Duodenal mucosa (tissue), 2 donors: ENCODE results near the gene UHMK1.
A peak's percentile ranks its signal among the peaks of the same experiment; 100 is the strongest.
"Not testable (repeated sequence)": the region's sequence is repeated elsewhere in the genome, so short reads cannot be mapped to it uniquely, and the experiment has no call there.

Source experiments
- H3K27ac ChIP-seq: one replicate; pipeline ENCODE4 v1.7.0; 2013; ENCODE audit warnings: low read depth, low read length
- H3K27me3 ChIP-seq, 2 donors: one replicate each; pipeline ENCODE4 v1.7.0; 2013; ENCODE audit warnings: low read length in 2 of 2, control low read depth in 1 of 2; ENCODE audit not compliant: insufficient read depth in 2 of 2, control insufficient read depth in 1 of 2
- H3K36me3 ChIP-seq, 2 donors: one replicate each; pipeline ENCODE4 v1.7.0; 2013; ENCODE audit warnings: low read length in 2 of 2, control low read depth in 1 of 2; ENCODE audit not compliant: insufficient read depth in 2 of 2, control insufficient read depth in 1 of 2
- H3K4me1 ChIP-seq, 2 donors: one replicate each; pipeline ENCODE4 v1.7.0; 2013; ENCODE audit warnings: low read length in 2 of 2, control low read depth in 1 of 2; ENCODE audit not compliant: insufficient read depth in 2 of 2, control insufficient read depth in 1 of 2
- H3K4me3 ChIP-seq, 2 donors: one replicate each; pipeline ENCODE4 v1.7.0; 2013; ENCODE audit warnings: low read length in 2 of 2, low read depth in 1 of 2
- H3K9ac ChIP-seq, 2 donors: one replicate each; pipeline ENCODE4 v1.7.0; 2013; ENCODE audit warnings: low read length in 2 of 2, low read depth in 1 of 2
- H3K9me3 ChIP-seq, 2 donors: one replicate each; pipeline ENCODE4 v1.7.0; 2013; ENCODE audit warnings: low read length in 2 of 2, control low read depth in 1 of 2; ENCODE audit not compliant: control insufficient read depth in 1 of 2

Gene UHMK1

DNA sequence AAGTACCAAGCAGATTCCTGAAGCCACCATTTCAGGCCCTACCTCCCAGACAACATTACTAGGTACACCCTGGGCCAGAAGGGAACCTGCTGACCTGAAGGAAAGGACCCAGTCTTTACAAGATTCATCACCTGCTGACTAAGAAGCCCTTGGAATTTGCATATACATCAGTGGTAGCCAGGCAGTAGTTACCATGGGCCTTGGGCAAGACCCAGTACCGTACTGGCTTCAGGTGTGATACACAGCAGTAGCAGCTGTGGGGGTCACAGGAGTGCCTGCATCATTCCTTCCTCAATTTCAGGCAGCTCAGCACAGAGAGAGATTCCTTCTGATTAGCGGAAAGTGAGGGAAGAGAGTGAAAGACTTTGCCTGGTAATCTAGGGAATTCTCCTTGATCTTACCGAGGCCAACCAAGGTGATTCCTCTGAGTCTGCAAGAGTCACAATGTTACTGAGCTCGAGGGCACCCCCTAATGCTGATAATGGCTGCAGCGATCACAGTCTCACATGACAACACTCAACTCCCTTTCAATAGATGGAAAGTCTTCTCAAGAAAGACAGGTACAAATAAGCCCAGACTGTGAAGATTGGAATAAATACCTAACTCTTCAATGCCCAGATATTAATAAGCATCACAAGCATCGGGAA lies 22.0 kb upstream of the UHMK1 start:
- H3K27me3 ChIP-seq = no peaks in the 10 kb centered on the region
- H3K27ac ChIP-seq = no peak overlapping the region
- no peaks in the 10 kb centered on the region for H3K9me3 ChIP-seq
- H3K36me3 ChIP-seq = no peaks in the 10 kb centered on the region
- no peaks in the 10 kb centered on the region for H3K4me1 ChIP-seq
- no peak overlapping the region for H3K9ac ChIP-seq
- no peak overlapping the region for H3K4me3 ChIP-seq

DNA sequence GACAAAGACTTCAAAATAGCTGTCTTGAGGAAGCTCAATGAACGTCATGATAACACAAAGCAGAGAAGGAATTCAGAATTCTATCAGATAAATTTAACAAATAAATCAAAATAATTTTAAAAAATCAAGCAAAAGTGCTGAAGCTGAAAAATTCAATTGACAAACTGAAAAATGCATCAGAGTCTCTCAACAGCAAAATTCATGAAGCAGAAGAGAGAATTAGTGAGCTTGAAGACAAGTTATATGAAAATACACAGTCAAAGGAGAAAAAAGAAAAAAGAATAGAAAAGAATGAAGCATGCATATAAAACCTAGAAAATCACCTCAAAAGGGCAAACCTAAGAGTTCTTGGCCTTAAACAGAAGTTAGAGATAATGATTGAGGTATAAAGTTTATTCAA lies 21.0 kb upstream of the UHMK1 start:
- Histone ChIP-seq H3K36me3 (no peaks in the 10 kb centered on the region), H3K27ac (no peak overlapping the region), H3K9ac (no peak overlapping the region), H3K27me3 (no peaks in the 10 kb centered on the region), H3K4me3 (no peak overlapping the region), H3K9me3 (no peaks in the 10 kb centered on the region), H3K4me1 (no peaks in the 10 kb centered on the region)

DNA sequence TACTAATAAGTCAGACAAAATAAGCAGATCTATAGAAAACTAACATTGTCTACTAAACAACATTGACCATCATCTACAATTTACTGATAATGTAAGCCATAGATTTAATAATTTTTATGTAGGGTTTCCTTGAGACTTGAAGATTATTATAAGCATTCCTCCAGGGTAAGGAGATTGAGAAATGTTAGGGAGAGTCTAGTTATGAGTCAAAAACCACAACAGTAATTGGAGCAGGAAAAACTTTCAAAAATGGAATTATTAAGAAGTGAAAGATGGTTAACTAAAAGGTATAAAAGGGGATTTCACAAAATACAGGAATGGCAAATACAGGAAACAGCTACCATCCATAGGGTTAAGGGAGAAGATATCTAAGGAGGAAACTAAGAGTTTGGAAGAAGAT lies 12.4 kb upstream of the UHMK1 start:
- Histone ChIP-seq H3K27ac (no peak overlapping the region), H3K4me3 (no peak overlapping the region), H3K9ac (no peak overlapping the region), H3K27me3 (peaks cover 0 to 3% of the 10 kb centered on the region in 2 donors), H3K9me3 (no peaks in the 10 kb centered on the region), H3K4me1 (no peaks in the 10 kb centered on the region), H3K36me3 (no peaks in the 10 kb centered on the region)

DNA sequence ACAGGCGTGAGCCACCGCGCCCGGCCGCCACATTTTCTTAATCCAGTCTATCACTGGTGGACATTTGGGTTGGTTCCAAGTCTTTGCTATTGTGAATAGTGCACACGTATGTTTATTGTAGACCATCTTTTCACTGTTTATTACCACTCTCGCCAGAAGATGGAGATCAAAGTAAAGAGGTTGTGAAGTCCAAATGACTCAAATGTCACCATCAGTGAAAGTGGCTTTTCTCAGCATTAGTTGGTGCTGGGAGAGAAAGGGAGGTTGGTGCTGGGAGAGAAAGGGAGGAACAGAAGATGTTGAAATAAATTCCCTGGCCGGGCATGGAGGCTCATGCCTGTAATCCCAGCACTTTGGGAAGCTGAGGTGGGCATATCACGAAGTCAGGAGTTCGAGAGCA lies 10.4 kb upstream of the UHMK1 start:
- H3K36me3 ChIP-seq = no peaks in the 10 kb centered on the region
- no peaks in the 10 kb centered on the region for H3K9me3 ChIP-seq
- H3K9ac ChIP-seq = no peak overlapping the region
- no peak overlapping the region for H3K4me3 ChIP-seq
- H3K27me3 ChIP-seq = peaks cover 4 to 7% of the 10 kb centered on the region in 2 donors
- no peak overlapping the region for H3K27ac ChIP-seq
- H3K4me1 ChIP-seq = no peaks in the 10 kb centered on the region

DNA sequence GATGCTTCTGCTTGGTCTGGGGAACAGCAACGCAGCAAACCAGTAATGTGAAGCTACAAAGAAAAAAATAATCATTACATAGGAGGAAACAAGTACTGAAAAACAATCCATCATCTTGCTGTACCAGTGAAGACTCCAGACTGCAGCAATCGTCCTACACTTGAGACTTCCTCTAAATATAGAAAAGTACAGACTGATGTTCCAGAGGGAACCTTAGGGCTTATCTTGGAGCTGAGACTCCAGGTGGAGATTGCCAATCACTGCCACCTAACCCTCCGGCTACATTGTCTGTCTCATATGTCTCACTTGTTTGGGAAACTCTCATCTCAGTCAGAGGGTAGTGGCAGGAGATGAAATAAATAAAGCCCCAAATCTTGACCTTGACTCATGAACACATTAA lies 9.4 kb upstream of the UHMK1 start:
- Histone ChIP-seq H3K4me1 (no peaks in the 10 kb centered on the region), H3K9me3 (no peaks in the 10 kb centered on the region), H3K4me3 (no peak overlapping the region), H3K27me3 (peaks cover 4 to 7% of the 10 kb centered on the region in 2 donors), H3K36me3 (no peaks in the 10 kb centered on the region), H3K9ac (no peak overlapping the region), H3K27ac (no peak overlapping the region)

DNA sequence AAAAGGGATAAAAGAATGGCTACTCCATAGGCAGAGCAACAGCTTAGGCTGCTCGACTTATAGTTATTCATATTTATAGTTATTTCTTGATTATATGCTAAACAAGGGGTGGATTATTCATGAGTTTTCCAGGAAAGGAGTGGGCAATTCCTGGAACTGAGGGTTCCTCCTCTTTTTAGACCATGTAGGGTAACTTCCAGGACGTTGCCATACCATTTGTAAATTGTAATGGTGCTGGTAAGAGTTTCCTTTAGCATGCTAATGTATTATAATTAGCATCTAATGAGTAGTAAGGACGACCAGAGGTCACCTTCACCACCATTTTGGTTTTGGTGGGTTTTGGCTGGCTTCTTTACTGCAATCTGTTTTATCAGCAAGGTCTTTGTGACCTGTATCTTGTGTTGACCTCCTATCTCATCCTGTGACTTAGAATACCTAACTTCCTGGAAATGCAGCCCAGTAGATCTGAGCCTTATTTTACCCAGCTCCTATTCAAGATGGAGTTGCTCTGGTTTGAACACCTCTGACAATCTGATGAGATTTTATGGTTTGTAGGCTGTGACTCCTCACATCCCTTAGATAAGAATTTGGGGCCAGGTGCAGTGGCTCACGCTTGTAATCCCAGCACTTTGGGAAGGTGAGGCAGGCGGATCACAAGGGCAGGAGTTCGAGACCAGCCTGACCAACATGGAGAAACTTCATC lies 1.9 kb upstream of the UHMK1 start:
- H3K9me3 ChIP-seq, H3K4me3 ChIP-seq, H3K27ac ChIP-seq, H3K36me3 ChIP-seq, H3K27me3 ChIP-seq, H3K9ac ChIP-seq: not testable (repeated sequence)
- peaks cover 7 to 12% of the 10 kb centered on the region in 2 donors for H3K4me1 ChIP-seq

DNA sequence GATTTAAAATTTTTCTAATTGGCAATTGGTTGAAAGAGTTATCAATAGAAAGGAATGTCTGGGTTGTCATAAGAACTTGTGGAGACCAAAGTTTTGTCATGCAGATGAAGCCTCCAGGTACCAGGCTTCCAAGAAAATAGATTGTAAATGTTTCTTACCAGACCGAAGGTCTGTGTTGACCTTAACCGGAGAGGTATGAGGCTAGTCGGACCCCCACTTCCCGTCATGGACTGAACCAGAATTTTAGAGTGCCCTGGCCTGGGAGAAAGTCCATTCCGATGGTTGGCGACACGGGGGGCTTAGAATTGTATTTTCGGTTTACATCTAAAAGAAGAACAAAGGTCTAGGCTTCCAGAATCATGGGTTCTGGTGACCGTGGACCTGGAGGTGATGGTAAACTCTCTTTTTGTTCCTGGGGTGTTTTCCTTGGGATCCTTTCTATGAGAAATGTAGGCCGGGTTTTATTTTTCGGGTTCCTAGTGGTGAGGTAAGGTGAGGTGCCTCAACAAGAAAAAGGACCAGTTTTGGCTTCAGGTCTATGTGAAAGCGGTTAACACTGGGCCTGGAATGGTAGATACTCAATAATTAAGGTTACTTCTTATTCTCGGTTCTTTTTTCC lies 405 bp upstream of the UHMK1 start:
- Histone ChIP-seq H3K36me3 (peaks cover 7 to 20% of the 10 kb centered on the region in 2 donors), H3K4me3 (peak overlapping the region; percentile 87 to 99), H3K9me3 (no peaks in the 10 kb centered on the region), H3K27ac (peak overlapping the region; percentile 52), H3K9ac (peak overlapping the region; percentile 71 to 80), H3K27me3 (peaks cover 0 to under 1% of the 10 kb centered on the region in 2 donors), H3K4me1 (peaks cover 7 to 12% of the 10 kb centered on the region in 2 donors)

DNA sequence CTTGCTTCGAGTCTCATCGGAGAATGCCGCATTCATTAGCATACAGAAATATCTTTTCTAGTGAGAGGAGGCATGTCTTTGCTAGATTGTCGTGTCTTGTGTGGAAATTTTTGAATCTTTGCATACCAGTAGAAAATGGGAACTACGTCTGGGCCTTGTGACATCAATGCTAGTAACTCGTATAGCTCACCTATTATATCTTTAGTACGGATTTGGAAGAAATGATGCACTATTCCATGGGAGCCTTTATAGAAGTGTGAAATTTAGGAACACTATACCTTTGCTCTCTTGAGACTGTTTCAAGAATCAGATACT lies 835 bp downstream of the UHMK1 start:
- Histone ChIP-seq H3K27me3 (no peaks in the 10 kb centered on the region), H3K36me3 (peaks cover 17 to 33% of the 10 kb centered on the region in 2 donors), H3K4me3 (peak overlapping the region; percentile 87 to 99), H3K9me3 (no peaks in the 10 kb centered on the region), H3K4me1 (peaks cover 7 to 12% of the 10 kb centered on the region in 2 donors), H3K9ac (peak overlapping the region; percentile 80 to 90), H3K27ac (peak overlapping the region; percentile 77)

DNA sequence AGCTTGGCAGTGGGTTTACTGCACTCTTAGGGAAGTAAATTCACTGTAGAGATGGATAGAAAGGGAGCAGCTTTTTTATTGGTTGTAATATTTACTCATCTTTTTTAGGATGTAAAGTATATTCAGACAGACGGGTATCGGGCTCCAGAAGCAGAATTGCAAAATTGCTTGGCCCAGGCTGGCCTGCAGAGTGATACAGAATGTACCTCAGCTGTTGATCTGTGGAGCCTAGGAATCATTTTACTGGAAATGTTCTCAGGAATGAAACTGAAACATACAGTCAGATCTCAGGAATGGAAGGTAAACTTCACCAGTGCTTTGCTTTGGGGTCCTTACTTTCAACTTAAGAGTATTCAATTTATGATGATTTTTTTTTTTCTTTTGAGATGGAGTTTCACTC lies 3.2 kb downstream of the UHMK1 start:
- Histone ChIP-seq H3K4me3 (no peak overlapping the region), H3K9me3 (no peaks in the 10 kb centered on the region), H3K4me1 (peaks cover 7 to 12% of the 10 kb centered on the region in 2 donors), H3K9ac (no peak overlapping the region), H3K36me3 (peaks cover 20 to 54% of the 10 kb centered on the region in 2 donors), H3K27ac (no peak overlapping the region), H3K27me3 (no peaks in the 10 kb centered on the region)

DNA sequence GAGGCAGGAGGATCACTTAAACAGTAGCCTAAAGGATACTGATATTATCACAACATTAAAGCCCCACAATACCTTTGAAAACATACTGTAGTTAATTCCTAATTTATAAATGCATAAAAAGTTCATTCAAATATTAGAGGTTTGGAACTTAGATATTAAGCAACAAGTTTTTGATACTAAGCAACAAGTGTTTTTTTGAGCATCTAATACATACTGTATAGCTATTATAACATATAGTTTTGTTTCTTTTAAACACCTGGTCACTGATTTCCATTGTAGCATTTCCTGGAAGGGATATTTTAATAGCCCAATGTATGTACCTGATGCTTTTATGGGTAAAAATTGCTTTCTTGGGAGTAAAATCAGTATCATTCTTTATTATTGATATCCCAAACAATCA lies 4.5 kb downstream of the UHMK1 start:
- no peak overlapping the region for H3K4me3 ChIP-seq
- peaks cover 20 to 58% of the 10 kb centered on the region in 2 donors for H3K36me3 ChIP-seq
- no peak overlapping the region for H3K9ac ChIP-seq
- no peaks in the 10 kb centered on the region for H3K27me3 ChIP-seq
- no peak overlapping the region for H3K27ac ChIP-seq
- no peaks in the 10 kb centered on the region for H3K9me3 ChIP-seq
- peaks cover 7 to 12% of the 10 kb centered on the region in 2 donors for H3K4me1 ChIP-seq
